Measurements from ENCODE around the gene EBF3.

EBF3 gene

DNA sequence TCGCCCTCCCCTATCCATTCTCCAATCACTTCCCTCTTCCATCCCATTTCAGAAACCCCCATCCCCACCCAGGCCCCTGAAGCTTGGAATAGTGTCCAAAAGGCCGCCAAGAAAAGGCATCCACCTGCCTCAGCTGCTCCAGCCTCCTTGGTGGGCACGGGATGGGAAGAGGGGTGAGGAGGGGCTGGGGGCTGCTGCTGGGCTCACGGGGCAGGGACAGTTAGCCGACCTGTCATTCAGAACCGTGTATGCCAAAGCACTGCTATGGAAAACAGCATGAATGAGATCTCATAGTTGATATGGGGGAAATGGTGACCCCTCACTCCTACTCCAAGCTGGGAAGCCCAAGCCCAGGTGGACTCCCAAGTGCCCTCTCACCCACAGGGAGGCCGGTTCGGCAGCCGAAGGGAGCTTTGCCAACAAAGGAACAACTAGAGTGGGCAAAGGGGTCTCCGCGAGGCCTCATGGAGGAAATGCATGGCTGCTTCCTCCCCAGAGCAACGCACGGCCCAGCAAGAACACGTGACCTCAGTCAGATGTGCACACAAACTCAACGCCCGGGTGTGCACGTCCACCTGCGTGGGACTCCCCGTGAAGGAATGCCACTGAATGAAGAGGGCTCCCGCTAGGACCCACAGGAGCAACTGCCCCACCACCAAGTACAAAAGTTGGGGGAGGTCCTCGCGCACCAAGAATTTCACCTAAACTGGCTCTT, 52.5 kb downstream of the EBF3 start:
- no peak for DNase-seq

GRCh38 chr10:129910861-129911260, 53.2 kb downstream of the EBF3 start:
- no peak for DNase-seq

DNA sequence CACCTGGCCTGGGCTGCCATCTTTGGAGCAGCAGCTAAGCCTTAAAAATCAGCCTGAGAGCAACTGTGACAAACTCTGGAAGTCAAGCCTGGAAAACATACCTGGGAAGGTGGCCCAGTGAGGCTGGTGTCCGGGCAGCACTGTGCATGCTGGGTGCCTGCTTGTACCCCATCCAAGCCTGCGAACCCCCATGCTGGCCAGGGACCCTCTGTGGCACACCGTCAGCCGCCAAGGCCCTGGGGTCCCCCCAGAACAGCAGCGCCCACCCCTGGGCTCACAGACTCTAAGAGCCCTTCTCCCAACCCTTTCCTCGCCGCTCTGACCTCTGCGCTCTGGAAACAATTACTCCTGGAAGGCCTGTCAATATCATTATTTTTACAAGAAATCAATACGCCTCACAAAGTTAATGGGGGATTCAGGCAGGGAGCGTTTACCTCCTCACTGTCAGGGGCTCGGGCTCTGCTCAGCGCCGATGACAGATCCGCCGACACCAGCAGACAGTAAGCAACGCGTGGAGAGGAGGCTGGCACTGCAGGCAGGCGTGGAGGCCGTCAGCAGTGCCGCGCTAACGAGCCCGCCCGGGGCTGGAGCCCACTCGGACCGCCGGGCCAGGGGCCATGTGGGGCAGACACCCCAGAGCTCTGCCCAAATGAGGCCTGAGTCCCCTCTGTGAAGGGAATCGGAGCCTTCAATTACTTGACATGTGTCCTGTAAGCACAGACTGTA, 54.4 kb downstream of the EBF3 start:
- no peak for DNase-seq

- no peak for DNase-seq
These were observed 55.0 kb downstream of the EBF3 start for GRCh38 chr10:129909080-129909479.

GRCh38 chr10:129908406-129908805, 55.7 kb downstream of the EBF3 start:
- DNase-seq, result no peak

DNA sequence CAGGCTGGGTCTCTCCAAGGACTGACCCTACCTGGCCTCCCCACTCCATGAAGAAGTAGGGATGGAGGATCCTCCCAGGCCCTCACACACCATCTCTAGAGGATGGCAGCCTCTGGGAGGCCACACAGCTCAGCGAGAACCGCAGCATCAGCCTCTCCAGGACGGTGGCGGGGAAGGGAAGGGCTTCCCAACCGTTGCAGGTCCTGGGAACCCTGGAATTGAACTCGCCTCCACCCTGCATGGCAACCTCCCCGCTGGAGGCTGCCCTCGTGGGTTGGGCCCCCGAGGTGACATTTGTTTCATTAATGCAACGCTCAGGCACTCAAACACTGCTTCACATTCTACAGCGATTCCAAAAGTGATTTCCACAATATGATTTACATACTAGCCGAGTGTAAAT, 58.5 kb downstream of the EBF3 start:
- DNase-seq, result no peak

DNA sequence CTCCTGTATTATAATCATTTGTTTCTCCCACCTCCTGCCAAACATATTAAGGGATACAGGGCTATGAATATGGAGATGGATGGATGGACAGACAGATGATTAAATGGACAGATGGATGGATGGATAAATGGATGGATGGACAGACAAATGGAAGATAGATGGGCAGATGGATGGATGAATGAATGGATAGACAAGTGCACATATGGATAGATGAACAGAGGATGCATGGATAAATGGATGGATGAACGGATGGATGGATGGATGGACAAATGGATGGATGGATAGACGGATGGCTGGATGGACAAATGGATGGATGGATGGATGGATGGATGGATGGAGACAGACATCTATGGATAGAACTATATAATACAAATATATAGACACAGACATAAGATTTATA, 59.8 kb downstream of the EBF3 start:
- no peak for DNase-seq

DNA sequence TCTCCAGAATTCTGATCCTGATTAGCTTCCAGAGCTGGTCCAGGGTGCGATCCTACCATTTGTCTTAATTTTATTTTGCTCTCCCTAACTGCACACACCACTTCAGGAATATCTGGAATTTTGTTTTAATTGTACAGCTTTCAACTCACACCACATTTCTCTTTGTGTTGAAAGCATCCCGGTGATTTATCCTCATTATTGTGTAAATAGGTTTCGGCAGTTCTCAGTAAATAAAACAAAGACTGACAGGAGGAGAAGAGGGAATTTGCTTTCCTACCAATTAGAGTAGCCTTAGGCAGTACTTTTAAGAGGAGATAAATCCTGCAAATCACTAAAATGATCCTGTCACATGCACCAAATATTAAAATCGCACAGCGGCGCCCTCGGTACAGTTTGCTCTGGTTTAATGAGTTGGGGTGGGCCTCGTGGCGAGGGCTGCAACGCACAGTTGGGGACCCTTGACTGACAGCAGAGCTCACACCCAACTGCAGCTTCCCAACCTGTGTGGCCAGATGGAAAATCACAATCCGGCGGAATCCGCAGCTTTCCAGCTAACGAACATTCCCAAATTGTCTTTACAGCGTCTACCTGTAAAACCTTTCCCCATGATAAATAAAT, 62.6 kb downstream of the EBF3 start:
- no peak for DNase-seq

DNA sequence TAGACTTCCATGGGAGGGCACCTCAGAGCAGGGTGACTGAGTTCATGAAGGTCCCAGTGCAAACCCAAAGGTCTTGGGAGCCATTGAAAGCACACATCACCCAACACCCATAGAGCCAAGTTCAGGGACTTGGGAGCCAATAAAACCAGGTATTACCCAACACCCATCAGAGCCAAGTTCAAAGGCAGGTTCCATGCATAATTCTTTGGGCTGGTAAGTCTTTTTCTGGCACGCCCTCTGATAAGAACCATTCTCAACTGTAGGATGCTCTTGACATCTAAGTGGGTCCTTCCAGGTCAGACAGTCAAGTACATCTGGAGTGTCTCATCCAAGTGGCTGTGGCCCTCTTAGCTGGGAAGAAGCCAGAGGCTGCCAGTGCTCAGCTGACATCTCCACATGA, 63.2 kb downstream of the EBF3 start:
- DNase-seq, result no peak

DNA sequence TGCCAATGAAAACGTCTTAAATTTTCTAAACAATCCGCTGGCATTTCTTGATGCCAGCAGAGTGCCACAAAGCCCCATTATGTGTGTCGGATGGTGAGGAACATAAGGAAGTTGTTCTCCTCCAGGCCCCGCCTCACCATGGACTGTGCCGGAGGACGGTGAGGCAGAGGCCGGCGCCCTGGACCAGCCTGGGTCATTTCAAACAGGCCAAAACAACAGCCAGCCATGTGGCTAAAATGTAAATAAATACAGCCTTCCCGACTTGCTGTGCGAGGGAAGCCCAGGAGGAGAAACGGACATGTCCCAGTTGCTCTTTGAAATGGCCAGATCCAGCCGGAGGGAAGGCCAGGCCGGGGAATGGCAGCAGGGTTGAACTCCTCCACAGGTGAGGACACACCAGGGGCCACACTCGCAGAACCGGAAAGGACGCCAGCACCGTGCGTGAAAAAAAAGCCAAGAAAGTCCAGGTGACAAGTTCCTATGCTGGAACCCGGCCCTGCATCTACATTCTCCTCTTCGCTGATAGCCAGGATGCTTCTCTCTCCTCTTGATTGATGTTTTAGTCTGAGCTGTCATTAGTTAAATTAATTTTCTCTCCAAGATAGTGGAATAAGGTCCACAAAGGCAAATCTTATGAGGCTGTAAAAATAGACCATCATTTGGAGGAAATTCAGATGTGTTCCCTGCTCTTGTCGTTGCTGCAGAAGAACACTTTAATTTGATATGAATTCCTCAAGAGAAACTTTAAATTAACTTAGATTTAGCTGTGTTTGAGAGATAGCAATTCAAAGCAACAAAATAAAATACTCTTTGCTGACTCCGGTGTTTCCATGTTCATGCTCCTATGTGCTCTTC, 64.6 kb downstream of the EBF3 start:
- DNase-seq, result no peak

DNA sequence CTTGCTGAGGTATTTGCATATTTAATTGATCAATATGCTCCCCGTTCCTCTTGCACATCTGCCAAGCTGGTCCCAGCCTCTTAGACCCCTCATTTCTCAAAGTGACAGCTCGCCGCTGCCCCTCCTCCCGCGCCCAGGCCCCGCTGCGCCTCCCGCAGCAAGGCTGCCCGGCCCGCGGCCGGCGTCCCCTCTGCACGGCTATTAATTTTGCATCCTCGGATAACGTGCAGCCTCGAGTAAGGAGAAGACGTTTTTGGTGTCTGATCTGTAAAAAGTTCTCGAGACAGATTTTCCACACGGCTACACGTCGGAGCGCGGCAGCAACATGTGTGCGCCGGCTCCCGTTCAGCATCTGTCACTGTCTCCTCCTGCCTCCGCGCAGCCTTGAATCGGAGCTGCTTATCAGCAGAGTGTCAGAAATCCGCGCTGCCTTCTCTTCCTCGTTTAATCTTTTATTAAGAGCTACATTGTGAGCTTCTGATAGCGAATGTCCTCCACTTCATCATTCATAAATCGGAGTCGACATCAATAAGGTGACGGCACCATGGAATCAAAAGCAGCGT, 65.3 kb downstream of the EBF3 start:
- peak; percentile 36 for DNase-seq

- DNase-seq, result no peak
These were observed 66.0 kb downstream of the EBF3 start for GRCh38 chr10:129897871-129898626.

DNA sequence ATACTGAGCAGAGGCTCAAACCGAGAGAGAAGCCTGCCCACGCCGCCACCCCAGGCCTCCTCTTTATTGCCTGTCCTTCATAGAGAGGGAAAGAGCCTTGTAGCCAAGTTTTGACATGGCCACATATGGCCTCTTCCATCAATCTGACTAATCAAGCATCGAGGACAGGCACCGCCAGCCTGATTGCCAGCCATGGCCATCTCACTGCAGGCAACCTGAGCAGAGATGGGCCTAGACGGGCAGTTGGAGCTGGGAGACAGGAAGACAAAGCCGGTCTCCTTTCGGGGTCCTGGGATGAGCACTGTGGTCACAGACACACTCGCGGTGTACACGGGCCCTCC, 67.2 kb downstream of the EBF3 start:
- DNase-seq, result no peak

DNA sequence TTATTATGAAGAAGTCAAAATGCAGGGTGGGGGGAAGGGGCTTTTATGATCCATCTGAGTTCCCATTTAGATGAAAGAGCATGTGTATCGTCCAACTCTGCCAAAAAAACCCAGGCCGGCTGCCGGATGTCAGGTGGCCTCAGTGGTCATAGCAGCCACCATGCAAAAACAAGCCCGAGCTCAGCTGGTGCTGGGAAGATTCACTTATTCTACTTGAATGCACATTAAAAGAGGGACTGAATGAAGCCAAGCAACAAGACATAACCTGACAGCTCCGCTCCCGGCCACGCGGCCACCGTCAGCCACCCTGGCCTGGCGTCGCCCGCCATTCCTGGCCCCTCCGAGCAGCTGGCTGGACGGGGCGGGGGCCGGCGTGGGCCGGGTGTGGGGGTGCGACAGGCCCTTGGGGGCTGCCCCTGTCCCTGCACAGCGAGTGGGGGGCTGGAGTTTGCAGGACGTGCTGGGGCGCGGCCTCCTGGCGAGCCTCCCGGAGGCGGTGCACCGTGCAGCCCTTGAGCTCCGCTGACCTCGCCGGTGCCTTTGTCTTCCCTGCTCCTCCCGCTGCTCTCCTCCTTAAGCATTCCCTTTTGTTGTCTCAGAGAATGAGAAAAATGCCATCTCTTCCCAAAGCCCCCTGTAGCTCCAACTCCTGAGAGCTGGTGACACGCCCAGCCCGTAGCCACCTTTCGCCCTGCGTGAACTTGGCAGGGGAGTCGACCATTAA, 67.8 kb downstream of the EBF3 start:
- DNase-seq, result no peak

DNA sequence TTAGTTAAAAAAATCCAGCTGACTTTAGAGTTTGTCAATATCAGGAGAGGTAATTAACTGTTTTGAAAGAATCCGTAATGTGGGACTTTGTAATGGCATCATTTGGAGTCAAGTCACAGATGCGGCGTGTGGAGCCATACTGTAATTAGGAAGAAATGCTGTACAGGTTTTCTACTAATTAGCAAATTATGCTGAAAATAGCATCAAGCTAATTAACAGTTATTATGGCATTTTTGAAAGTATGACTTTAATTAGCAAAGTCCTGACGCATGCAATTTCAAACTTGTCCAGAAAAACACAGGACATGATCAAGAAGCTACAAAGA, 68.3 kb downstream of the EBF3 start:
- DNase-seq, result no peak

DNA sequence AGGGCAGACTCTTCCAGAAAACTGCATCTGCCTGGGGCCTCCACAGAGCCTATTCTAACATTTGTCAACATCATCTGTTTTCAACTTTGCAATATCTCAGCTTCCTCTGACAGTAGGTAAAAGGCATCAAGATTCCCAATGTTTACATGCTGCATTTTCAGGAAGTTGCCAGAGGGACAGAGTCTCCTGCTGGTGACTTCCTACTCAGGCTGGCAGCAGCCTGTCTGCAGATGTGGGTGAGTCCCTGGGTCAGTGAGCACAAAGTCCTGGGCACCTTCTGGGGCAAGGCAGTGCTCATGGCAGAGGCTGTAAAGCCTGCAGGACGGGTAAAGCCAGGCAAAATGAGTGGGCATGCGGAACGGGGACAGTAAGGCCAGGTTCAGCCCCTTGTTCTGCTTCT, 69.4 kb downstream of the EBF3 start:
- DNase-seq, result no peak

DNA sequence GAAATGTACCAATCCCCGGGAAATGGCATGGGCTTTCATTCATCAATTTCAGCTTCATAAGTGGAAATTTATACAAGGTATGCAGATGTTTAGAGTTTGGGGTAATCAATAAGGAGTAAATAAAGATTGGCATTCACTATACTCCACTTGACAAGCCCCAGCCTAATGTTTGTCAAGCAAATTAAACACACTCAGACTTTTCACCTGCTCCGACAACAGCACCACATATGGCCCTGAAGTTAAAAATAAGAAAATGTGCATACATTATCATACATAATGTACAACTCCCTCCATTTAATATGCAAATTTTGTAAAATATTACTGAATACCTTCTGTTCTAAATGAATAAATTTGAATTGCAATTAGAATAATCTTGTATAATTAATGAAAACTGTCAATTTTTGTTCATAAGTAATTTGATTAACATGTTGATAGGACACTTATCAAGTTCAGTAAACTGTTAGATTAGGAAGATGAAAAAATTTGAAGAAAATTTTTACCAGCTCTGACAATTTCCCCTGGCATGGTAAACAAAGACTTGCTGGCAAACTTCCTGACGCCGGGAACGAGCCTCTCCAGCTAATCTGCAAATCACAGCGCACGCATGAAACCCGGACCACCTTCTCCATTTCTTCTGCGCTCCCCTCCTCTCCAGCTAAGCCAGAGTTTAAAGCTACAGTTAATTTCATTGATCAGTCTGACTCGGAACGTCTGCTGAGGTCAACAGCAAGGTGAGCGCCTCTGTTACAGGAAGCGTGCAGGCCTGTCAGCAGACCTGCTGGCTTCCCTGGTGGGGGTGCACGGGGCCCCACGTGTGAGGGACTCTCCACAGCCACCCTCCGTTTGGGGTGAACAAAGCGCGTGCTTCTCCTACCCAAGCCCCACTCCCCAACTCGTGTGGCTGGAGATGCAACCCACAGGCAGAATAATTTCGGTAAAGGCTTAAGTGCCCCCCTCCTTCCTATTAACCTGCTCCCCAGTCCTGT, 70.7 kb downstream of the EBF3 start:
- no peak for DNase-seq

DNA sequence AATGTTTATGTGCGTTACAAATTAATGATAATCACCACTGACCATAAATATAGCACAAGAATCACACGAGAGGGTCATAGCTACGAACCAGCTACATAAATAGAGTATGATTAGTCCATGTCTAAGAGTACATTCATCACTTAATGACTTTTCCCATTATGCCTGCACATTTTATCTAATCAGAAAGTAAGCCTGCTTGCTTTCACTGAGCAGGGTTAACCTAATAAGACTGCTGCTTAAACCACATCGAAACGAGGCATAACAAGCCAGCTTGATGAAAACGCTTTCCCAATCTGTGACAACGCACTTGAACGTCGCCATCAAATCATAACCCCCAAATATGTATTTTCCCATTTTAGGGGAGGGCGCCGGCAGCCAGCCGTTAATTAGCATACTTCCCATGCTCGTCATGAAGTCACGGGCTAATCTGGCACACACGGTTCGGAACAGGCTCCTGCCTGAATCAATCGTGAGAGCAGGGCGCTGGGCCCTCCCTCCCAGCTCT, 71.5 kb downstream of the EBF3 start:
- no peak for DNase-seq

DNA sequence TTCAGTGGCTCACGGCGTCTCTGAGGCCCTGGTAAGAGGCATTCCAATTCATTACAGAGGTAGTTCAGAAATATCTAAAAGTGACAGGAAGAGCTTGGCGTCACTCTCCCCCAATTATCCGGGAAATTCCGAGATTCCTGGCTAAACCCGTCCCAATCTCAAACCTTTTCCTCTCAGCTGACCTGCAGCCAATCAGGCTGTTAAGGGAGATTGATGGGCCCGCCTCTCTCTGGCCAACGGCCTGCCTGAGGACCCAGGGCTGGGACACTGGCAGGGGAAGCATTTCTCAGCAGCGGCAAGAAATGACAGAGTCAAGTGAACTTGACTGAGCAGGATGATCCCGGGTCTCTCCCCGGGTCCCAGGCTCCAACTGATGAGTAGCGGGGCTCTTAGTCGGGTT, 72.3 kb downstream of the EBF3 start:
- DNase-seq, result no peak

DNA sequence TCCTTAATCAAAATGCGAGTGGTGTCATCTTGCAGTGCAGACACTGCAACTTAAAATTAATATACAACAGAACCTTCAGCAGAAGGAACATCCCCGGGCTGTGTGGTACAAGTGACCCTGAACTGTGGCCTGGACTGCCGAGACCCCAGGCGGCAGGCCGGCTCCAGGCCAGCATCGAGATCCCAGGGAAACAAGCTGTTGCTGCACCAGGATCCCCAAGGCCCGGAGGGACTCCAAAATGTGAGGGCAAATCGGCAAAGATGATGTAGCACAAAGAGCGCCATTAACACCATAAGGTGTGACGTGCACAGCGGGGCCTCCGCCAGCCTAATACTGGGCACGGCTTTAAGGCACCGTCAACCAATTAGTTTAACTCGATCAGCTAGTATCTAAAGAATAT, 73.9 kb downstream of the EBF3 start:
- DNase-seq, result no peak
